HCT116 (cell line): ENCODE results near the gene POLR1B. TPM values are rescaled to one million over a fixed set of nuclear protein-coding genes. Genes with fewer than 3 reads are reported as not detected.
"Not testable (repeated sequence)": the region's sequence is repeated elsewhere in the genome, so short reads cannot be mapped to it uniquely, and the experiment has no call there.

ENCODE experiments used
- ATAC-seq: fragments of 200-7000 bp; cut with Tn5 transposase; 2 replicates; pipeline ENCODE4 v1.9.1; 2020; ENCODE audit warnings: mild to moderate bottlenecking, moderate library complexity
- BruUV-seq: library from RNA; stranded (reverse); fragments of 400-500 nt; replicated peaks from 2 replicates; lab custom pipeline; 2021; lab: Mats Ljungman, UMichigan
- CTCF ChIA-PET: fragments of 300-600 bp; sonication (Branson Sonifier 250); formaldehyde crosslinking; loops from one replicate; lab custom pipeline; 2021; ENCODE audit warnings: antibody characterized with exemption; lab: Charles Lee
- POLR2A ChIA-PET: fragments of 300-600, 350-600 bp; sonication (Branson Sonifier 250); formaldehyde crosslinking; loops from one replicate; lab custom pipeline; 2021; ENCODE audit warnings: antibody characterized with exemption; lab: Charles Lee
- RAD21 ChIA-PET, 2 experiments: fragments of 300-600 bp; sonication (Branson Sonifier 250); formaldehyde crosslinking; loops; one replicate each; lab custom pipeline; 2023; ENCODE audit warnings: low total read pairs in 2 of 2; ENCODE audit not compliant: uncharacterized antibody in 2 of 2, unreplicated experiment in 2 of 2, low non-redundant PET in 1 of 2; lab: Charles Lee
- DNase-seq: peaks from one replicate; pipeline ENCODE4 v3.0.0-alpha.2; 2010; ENCODE audit warnings: low read depth, low spot score
- H2AFZ ChIP-seq: fragments of 200-600 bp; shearing (Covaris generic), sonication (generic); 2 replicates; pipeline ENCODE4 v1.6.1; 2017; ENCODE audit warnings: low read depth, mixed run types, mixed read lengths, antibody characterized with exemption, low read length; ENCODE audit not compliant: poor library complexity, severe bottlenecking
- H3K27ac ChIP-seq: 2 replicates; pipeline ENCODE4 v1.5.1; 2012; ENCODE audit warnings: low read depth, low read length
- H3K27me3 ChIP-seq: fragments of 200-600 bp; sonication (generic); 2 replicates; pipeline ENCODE4 v1.6.1; 2016; ENCODE audit warnings: mixed run types, low read length, mixed read lengths; ENCODE audit not compliant: insufficient read depth
- H3K36me3 ChIP-seq, 2 experiments: fragments of 200-500 bp in 1 of 2; fragments of 200-600 bp in 1 of 2; sonication (Bioruptor generic) in 1 of 2; sonication (generic) in 1 of 2; 2 replicates each; pipeline versions ENCODE4 v1.5.1 to v1.6.1; 2014 to 2016; ENCODE audit warnings: low read length in 2 of 2, inconsistent platforms in 1 of 2, mixed read lengths in 1 of 2, mixed run types in 1 of 2; ENCODE audit not compliant: insufficient read depth in 2 of 2, control insufficient read depth in 1 of 2
- H3K4me1 ChIP-seq, 2 experiments: fragments of 200-600 bp in 1 of 2; sonication (generic) in 1 of 2; 2 replicates each; pipeline versions ENCODE4 v1.5.1 to v1.6.1; 2012 to 2017; ENCODE audit warnings: low read length in 2 of 2, inconsistent platforms in 1 of 2, mild to moderate bottlenecking in 1 of 2, mixed read lengths in 1 of 2, mixed run types in 1 of 2, moderate library complexity in 1 of 2; ENCODE audit not compliant: insufficient read depth in 2 of 2, control insufficient read depth in 1 of 2
- H3K4me2 ChIP-seq: fragments of 200-600 bp; sonication (generic); 2 replicates; pipeline ENCODE4 v1.6.1; 2017; ENCODE audit warnings: mixed run types, low read length, mixed read lengths
- H3K4me3 ChIP-seq, 2 experiments: fragments of 200-600 bp in 1 of 2; sonication (generic) in 1 of 2; replicated peaks in 1 of 2; 2 replicates each; pipeline ENCODE4 v1.5.1; 2011 to 2016; ENCODE audit warnings: low read length in 2 of 2, control low read depth in 1 of 2, low read depth in 1 of 2, mild to moderate bottlenecking in 1 of 2, mixed read lengths in 1 of 2, mixed run types in 1 of 2
- H3K79me2 ChIP-seq: fragments of 200-600 bp; sonication (generic); 2 replicates; pipeline ENCODE4 v1.6.1; 2017; ENCODE audit warnings: mild to moderate bottlenecking, mixed run types, low read length, moderate library complexity, mixed read lengths; ENCODE audit not compliant: insufficient read depth
- H3K9ac ChIP-seq: fragments of 200-600 bp; sonication (generic); 2 replicates; pipeline ENCODE4 v1.6.1; 2016; ENCODE audit warnings: low read length, mixed read lengths
- H3K9me2 ChIP-seq: fragments of 200-600 bp; sonication (generic), shearing (Covaris generic); 2 replicates; pipeline ENCODE4 v1.6.1; 2017; ENCODE audit warnings: mixed run types, mild to moderate bottlenecking, moderate library complexity; ENCODE audit not compliant: insufficient read depth
- H3K9me3 ChIP-seq, 2 experiments: fragments of 200-500 bp in 1 of 2; fragments of 200-600 bp in 1 of 2; sonication (Bioruptor generic) in 1 of 2; sonication (generic) in 1 of 2; 2 replicates each; pipeline ENCODE4 v1.6.1; 2014 to 2017; ENCODE audit warnings: low read length in 2 of 2, mixed read lengths in 2 of 2, inconsistent platforms in 1 of 2, low read depth in 1 of 2, mild to moderate bottlenecking in 1 of 2, mixed run types in 1 of 2, moderate library complexity in 1 of 2; ENCODE audit not compliant: control insufficient read depth in 1 of 2, insufficient read depth in 1 of 2
- H4K20me1 ChIP-seq: fragments of 200-600 bp; sonication (generic), shearing (Covaris generic); 2 replicates; pipeline ENCODE4 v1.6.1; 2017; ENCODE audit warnings: mixed run types, mild to moderate bottlenecking, moderate library complexity; ENCODE audit not compliant: insufficient read depth
- EGR1 ChIP-seq: IDR thresholded peaks from 2 replicates; pipeline ENCODE4 v1.6.1; 2012; ENCODE audit warnings: low read depth
- POLR2AphosphoS5 ChIP-seq: IDR thresholded peaks from 2 replicates; pipeline ENCODE4 v1.6.1; 2011; ENCODE audit warnings: mild to moderate bottlenecking, low read depth, low read length, moderate library complexity
- SP1 ChIP-seq: IDR thresholded peaks from 2 replicates; pipeline ENCODE4 v1.6.1; 2012; ENCODE audit warnings: low read depth
- SRF ChIP-seq: IDR thresholded peaks from 2 replicates; pipeline ENCODE4 v1.6.1; 2012; ENCODE audit warnings: low read depth
- ZFX ChIP-seq: fragments of 450-650 bp; IDR thresholded peaks from 2 replicates; pipeline ENCODE4 v1.6.1; 2017
- intact Hi-C: fragments of 100-400 bp; cut with micrococcal nuclease; formaldehyde crosslinking; loops from 2 replicates; pipeline ENCODE4 v1.10.0; 2022
- total RNA-seq: library from RNA; stranded (reverse); gene quantifications from one replicate; pipeline ENCODE4 v1.2.1, GENCODE V29; 2021; ENCODE audit not compliant: unreplicated experiment
- TF ChIP-seq, protein P1 (sequence below): IDR thresholded peaks from 2 replicates; pipeline ENCODE4 v1.6.1; 2012
- TF ChIP-seq, protein P2 (sequence below), 3 experiments: fragments of 200-600 bp in 1 of 3; sonication (generic) in 1 of 3; IDR thresholded peaks in 2 of 3; conservative IDR thresholded peaks in 1 of 3; 2 replicates each; pipeline ENCODE4 v1.5.1; 2012 to 2017; ENCODE audit warnings: low read depth in 2 of 3, low read length in 2 of 3, antibody characterized with exemption in 1 of 3, borderline replicate concordance in 1 of 3, control low read depth in 1 of 3, mild to moderate bottlenecking in 1 of 3, mixed read lengths in 1 of 3, mixed run types in 1 of 3, moderate library complexity in 1 of 3; ENCODE audit not compliant: insufficient read depth in 1 of 3

The POLR1B gene
- total RNA-seq, 1 experiment from 2014 or later, result 57.7 TPM

DNA sequence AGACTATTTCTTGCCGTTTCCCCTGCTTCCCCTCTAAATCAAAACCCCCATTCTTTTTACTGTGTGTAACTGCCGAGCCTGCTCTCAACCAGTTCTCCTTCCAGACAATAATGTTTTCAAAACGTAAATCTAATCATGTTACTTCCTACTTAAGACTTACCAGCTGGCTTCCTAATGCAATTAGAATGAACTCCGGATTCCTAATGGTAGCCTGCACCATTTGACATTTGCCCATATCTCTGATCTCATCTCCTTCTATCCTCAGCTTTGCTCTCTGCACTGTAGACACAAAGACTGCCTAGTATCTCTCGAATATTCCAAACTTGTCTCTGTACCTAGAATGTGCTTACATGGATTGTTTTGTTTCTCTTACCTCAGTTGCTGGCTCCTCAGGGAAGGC, 47.4 kb upstream of the POLR1B start:
- ATAC-seq (no peak), DNase-seq (no peak)
- intact Hi-C loops, result no loop called here
- H3K27ac ChIP-seq, result no peak overlapping the region
- H4K20me1 ChIP-seq, result no peaks in the 10 kb centered on the region
- BruUV-seq, result no TSS peak
- no peaks in the 10 kb centered on the region for H3K9me2 ChIP-seq
- peaks cover 22% of the 10 kb centered on the region for H3K79me2 ChIP-seq
- peaks cover 18 to 25% of the 10 kb centered on the region in 2 experiments for H3K4me1 ChIP-seq
- no peak overlapping the region for H3K4me2 ChIP-seq
- no peak overlapping the region for H2AFZ ChIP-seq
- H3K36me3 ChIP-seq, result peaks cover 7% of the 10 kb centered on the region in 2 experiments; a peak in 2 of 4 replicates
- POLR2A ChIA-PET, result no interaction called here
- TF ChIP-seq POLR2AphosphoS5 (no peak), SRF (no peak), ZFX (no peak), SP1 (no peak), EGR1 (no peak)
- TF ChIP-seq, protein P1, sequence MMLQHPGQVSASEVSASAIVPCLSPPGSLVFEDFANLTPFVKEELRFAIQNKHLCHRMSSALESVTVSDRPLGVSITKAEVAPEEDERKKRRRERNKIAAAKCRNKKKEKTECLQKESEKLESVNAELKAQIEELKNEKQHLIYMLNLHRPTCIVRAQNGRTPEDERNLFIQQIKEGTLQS, result no peak
- RAD21 ChIA-PET, result no interaction called here
- H3K9me3 ChIP-seq, result no peaks in the 10 kb centered on the region
- H3K4me3 ChIP-seq, result no peak overlapping the region
- CTCF ChIA-PET, result no interaction called here
- no peaks in the 10 kb centered on the region for H3K27me3 ChIP-seq
- H3K9ac ChIP-seq, result no peak overlapping the region

DNA sequence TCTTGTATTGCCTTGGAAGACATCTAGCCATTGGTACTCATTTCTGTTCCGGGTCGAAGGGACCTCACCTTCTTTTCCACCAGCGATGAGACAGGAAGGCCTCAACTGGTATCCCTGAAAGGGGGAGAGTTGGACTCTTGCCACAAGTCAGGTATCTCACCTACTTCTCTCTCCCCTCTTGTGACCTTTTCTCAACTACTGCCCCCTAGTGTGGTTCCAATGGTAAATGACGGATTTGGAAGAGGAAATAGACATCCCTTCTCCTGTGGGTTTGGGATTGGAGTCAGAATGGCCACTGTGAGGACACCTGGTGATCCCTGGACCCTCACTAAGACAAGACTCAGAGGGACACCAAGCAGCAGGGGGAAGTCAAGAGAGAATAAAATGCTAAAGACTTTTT, 46.4 kb upstream of the POLR1B start:
- H2AFZ ChIP-seq, RAD21 ChIA-PET, H3K4me2 ChIP-seq, DNase-seq, intact Hi-C loops, H3K9me2 ChIP-seq, H4K20me1 ChIP-seq, H3K27me3 ChIP-seq, H3K9ac ChIP-seq, H3K27ac ChIP-seq, CTCF ChIA-PET, H3K4me3 ChIP-seq, H3K9me3 ChIP-seq, POLR2A ChIA-PET, BruUV-seq, H3K36me3 ChIP-seq: not testable (repeated sequence)
- H3K79me2 ChIP-seq, result peaks cover 18% of the 10 kb centered on the region
- TF ChIP-seq, protein P2, sequence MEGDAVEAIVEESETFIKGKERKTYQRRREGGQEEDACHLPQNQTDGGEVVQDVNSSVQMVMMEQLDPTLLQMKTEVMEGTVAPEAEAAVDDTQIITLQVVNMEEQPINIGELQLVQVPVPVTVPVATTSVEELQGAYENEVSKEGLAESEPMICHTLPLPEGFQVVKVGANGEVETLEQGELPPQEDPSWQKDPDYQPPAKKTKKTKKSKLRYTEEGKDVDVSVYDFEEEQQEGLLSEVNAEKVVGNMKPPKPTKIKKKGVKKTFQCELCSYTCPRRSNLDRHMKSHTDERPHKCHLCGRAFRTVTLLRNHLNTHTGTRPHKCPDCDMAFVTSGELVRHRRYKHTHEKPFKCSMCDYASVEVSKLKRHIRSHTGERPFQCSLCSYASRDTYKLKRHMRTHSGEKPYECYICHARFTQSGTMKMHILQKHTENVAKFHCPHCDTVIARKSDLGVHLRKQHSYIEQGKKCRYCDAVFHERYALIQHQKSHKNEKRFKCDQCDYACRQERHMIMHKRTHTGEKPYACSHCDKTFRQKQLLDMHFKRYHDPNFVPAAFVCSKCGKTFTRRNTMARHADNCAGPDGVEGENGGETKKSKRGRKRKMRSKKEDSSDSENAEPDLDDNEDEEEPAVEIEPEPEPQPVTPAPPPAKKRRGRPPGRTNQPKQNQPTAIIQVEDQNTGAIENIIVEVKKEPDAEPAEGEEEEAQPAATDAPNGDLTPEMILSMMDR (IDR thresholded peaks at IDR 0.05 in 2 of 3, conservative IDR thresholded peaks at IDR 0.05 in 1 of 3; ENCODE audit: borderline replicate concordance in 1 of 3, insufficient read depth in 1 of 3, low read depth in 2 of 3, low read length in 2 of 3), result 0 out of 6 replicates have a peak, but pooled peaks of 1 of the 3 experiments have one; percentile 16
- peak; percentile 49; the same call in 1 of the 2 replicates for ATAC-seq
- H3K4me1 ChIP-seq, result peaks cover 16 to 19% of the 10 kb centered on the region in 2 experiments
